ENCODE measurements around the gene TTLL11.

Gene TTLL11

GRCh38 chr9:121876255-121876654, 216.9 kb downstream of the TTLL11 start:
- H3K27ac ChIP-seq = no peak overlapping the region
- TF ChIP-seq, protein P1, sequence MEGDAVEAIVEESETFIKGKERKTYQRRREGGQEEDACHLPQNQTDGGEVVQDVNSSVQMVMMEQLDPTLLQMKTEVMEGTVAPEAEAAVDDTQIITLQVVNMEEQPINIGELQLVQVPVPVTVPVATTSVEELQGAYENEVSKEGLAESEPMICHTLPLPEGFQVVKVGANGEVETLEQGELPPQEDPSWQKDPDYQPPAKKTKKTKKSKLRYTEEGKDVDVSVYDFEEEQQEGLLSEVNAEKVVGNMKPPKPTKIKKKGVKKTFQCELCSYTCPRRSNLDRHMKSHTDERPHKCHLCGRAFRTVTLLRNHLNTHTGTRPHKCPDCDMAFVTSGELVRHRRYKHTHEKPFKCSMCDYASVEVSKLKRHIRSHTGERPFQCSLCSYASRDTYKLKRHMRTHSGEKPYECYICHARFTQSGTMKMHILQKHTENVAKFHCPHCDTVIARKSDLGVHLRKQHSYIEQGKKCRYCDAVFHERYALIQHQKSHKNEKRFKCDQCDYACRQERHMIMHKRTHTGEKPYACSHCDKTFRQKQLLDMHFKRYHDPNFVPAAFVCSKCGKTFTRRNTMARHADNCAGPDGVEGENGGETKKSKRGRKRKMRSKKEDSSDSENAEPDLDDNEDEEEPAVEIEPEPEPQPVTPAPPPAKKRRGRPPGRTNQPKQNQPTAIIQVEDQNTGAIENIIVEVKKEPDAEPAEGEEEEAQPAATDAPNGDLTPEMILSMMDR (conservative IDR thresholded peaks at IDR 0.05; ENCODE audit: low read depth) = no peak
- DNase-seq (ENCODE audit: low spot score) = no peak
- CTCF ChIA-PET = no interaction called here
- POLR2A ChIA-PET (ENCODE audit: low non-redundant PET) = no interaction called here

DNA sequence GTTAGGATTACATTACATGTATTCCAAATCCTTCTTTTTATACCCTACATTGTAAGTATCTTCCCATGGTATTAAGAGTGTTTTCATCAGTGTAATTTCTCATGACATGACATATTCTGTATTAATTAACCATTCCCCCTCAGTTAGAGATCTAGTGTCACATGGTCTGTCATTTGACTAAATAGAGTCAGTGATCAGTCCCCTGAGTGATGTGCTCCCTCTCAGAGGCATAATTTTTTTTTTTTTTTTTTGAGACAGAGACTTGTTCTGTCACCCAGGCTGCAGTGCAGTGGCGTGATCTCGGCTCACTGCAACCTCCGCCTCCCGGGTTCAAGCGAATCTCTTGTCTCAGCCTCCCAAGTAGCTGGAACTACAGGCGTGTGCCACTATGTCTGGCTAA, 218.6 kb downstream of the TTLL11 start:
- no peak overlapping the region for H3K27ac ChIP-seq
- POLR2A ChIA-PET (ENCODE audit: low non-redundant PET) = no interaction called here
- CTCF ChIA-PET = interaction anchor here (0.6 to 0.7 kb wide), 2 partner anchors 54 to 493 kb away, joined by 4 to 5 read pairs; no protein-coding TSS in a partner anchor
- DNase-seq (ENCODE audit: low spot score) = no peak
- TF ChIP-seq, protein P1 (conservative IDR thresholded peaks at IDR 0.05; ENCODE audit: low read depth) = no peak

- H3K27ac ChIP-seq = no peak overlapping the region; the same call in 1 of the 2 replicates
- DNase-seq (ENCODE audit: low spot score) = no peak
- CTCF ChIA-PET = interaction anchor here (0.6 kb wide), 1 partner anchor 467 kb away, joined by 3 read pairs; no protein-coding TSS in a partner anchor
- TF ChIP-seq, protein P1 (conservative IDR thresholded peaks at IDR 0.05; ENCODE audit: low read depth) = no peak
- POLR2A ChIA-PET (ENCODE audit: low non-redundant PET) = no interaction called here
These were observed 221.6 kb downstream of the TTLL11 start for GRCh38 chr9:121871431-121872025.

GRCh38 chr9:121870271-121870670, 222.8 kb downstream of the TTLL11 start:
- DNase-seq (ENCODE audit: low spot score) = no peak
- ChIA-PET POLR2A (ENCODE audit: low non-redundant PET) (no interaction called here), CTCF (interaction anchor here (0.7 kb wide), 1 partner anchor 9 kb away, joined by 4 read pairs; no protein-coding TSS in a partner anchor)
- TF ChIP-seq, protein P1 (conservative IDR thresholded peaks at IDR 0.05; ENCODE audit: low read depth) = no peak
- H3K27ac ChIP-seq = no peak overlapping the region

DNA sequence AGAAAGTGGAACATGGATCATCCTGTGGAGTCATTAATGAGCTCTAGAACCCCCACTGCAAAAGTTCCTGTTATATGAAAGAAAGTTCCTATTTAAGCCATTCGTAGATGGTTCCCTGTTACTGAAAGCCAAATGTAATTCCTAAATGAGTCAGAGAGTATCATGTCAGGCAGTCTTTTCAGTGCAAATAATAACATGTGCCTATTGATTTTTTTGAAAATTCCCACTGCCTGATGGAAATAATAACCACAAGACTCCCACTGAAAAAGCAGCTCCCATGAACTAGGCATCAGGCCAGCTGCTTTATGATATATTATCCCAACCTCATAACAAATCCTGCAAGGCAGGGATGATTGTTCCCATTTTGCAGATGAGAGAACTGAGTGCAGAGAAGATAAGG, 224.5 kb downstream of the TTLL11 start:
- ChIA-PET POLR2A (ENCODE audit: low non-redundant PET) (no interaction called here), CTCF (no interaction called here)
- no peak for DNase-seq (ENCODE audit: low spot score)
- TF ChIP-seq, protein P1 (conservative IDR thresholded peaks at IDR 0.05; ENCODE audit: low read depth) = no peak
- H3K27ac ChIP-seq = no peak overlapping the region

GRCh38 chr9:121866927-121867326, 226.2 kb downstream of the TTLL11 start:
- ChIA-PET CTCF (interaction anchor here (0.5 kb wide), 1 partner anchor 19 kb away, joined by 4 read pairs; no protein-coding TSS in a partner anchor), POLR2A (ENCODE audit: low non-redundant PET) (no interaction called here)
- TF ChIP-seq, protein P1 (conservative IDR thresholded peaks at IDR 0.05; ENCODE audit: low read depth) = no peak
- H3K27ac ChIP-seq = no peak overlapping the region
- no peak for DNase-seq (ENCODE audit: low spot score)

All from RWPE1 (cell line).